Mesothelial cell of epicardium (in vitro differentiated cells): ENCODE data around the gene PTX4. TPM values are rescaled to one million over a fixed set of nuclear protein-coding genes. Genes with fewer than 3 reads are reported as not detected.

ENCODE experiments used
- DNase-seq, 2 experiments: peaks; one replicate each; pipeline ENCODE4 v3.0.0; 2021; ENCODE audit warnings: low spot score in 2 of 2; ENCODE audit not compliant: unreplicated experiment in 2 of 2
- H3K27ac Mint-ChIP-seq: 2 replicates; pipeline ENCODE4 v1.8.0; 2021; ENCODE audit warnings: mixed read lengths
- H3K27me3 Mint-ChIP-seq: 2 replicates; pipeline ENCODE4 v1.8.0; 2021; ENCODE audit warnings: low read depth, mixed read lengths
- H3K36me3 Mint-ChIP-seq: 2 replicates; pipeline ENCODE4 v1.8.0; 2021; ENCODE audit warnings: mixed read lengths
- H3K4me1 Mint-ChIP-seq: 2 replicates; pipeline ENCODE4 v1.8.0; 2021; ENCODE audit warnings: mixed read lengths
- H3K4me3 Mint-ChIP-seq: 2 replicates; pipeline ENCODE4 v1.8.0; 2021; ENCODE audit warnings: mild to moderate bottlenecking, moderate library complexity, mixed read lengths
- H3K9me3 Mint-ChIP-seq: 2 replicates; pipeline ENCODE4 v1.8.0; 2021; ENCODE audit warnings: mixed read lengths
- CTCF ChIP-seq: fragments of 200-600 bp; sonication (generic); IDR thresholded peaks from one replicate; pipeline ENCODE4 v1.5.0; 2021; ENCODE audit warnings: antibody characterized with exemption; ENCODE audit not compliant: unreplicated experiment
- total RNA-seq: library from RNA; stranded (reverse); gene quantifications from 3 replicates; pipeline ENCODE4 v1.2.1, GENCODE V29; 2021

PTX4 gene
- total RNA-seq, 1 donor from 2014 or later: not detected

GRCh38 chr16:1519831-1520230, 31.1 kb upstream of the PTX4 start:
- peaks cover 25% of the 10 kb centered on the region for H3K36me3 Mint-ChIP-seq
- no peak for DNase-seq
- H3K4me3 Mint-ChIP-seq: no peak overlapping the region
- peaks cover 7% of the 10 kb centered on the region for H3K9me3 Mint-ChIP-seq
- no peak for TF ChIP-seq CTCF
- H3K4me1 Mint-ChIP-seq: no peaks in the 10 kb centered on the region
- H3K27ac Mint-ChIP-seq: no peak overlapping the region
- H3K27me3 Mint-ChIP-seq: no peaks in the 10 kb centered on the region

- no peak for TF ChIP-seq CTCF
- H3K4me3 Mint-ChIP-seq: no peak overlapping the region
- H3K36me3 Mint-ChIP-seq: peaks cover 28% of the 10 kb centered on the region
- H3K9me3 Mint-ChIP-seq: peaks cover 12% of the 10 kb centered on the region
- no peaks in the 10 kb centered on the region for H3K4me1 Mint-ChIP-seq
- H3K27me3 Mint-ChIP-seq: no peaks in the 10 kb centered on the region
- DNase-seq: no peak
- no peak overlapping the region for H3K27ac Mint-ChIP-seq
Observed at GRCh38 chr16:1518626-1519135, 29.9 kb upstream of the PTX4 start.

- peaks cover 12% of the 10 kb centered on the region for H3K9me3 Mint-ChIP-seq
- no peak for DNase-seq
- no peaks in the 10 kb centered on the region for H3K27me3 Mint-ChIP-seq
- no peak overlapping the region for H3K27ac Mint-ChIP-seq
- H3K4me3 Mint-ChIP-seq: no peak overlapping the region
- TF ChIP-seq CTCF: no peak
- peaks cover 45% of the 10 kb centered on the region for H3K36me3 Mint-ChIP-seq
- no peaks in the 10 kb centered on the region for H3K4me1 Mint-ChIP-seq
Observed at GRCh38 chr16:1514507-1514906, 25.8 kb upstream of the PTX4 start.

- Mint-ChIP-seq H3K4me1 (no peaks in the 10 kb centered on the region), H3K4me3 (no peak overlapping the region), H3K9me3 (peaks cover 12% of the 10 kb centered on the region)
Observed at GRCh38 chr16:1512774-1513173, 24.0 kb upstream of the PTX4 start.

GRCh38 chr16:1511662-1512569, 23.2 kb upstream of the PTX4 start:
- no peak for TF ChIP-seq CTCF

More at GRCh38 chr16:1512774-1513173, 24.0 kb upstream of the PTX4 start:
- DNase-seq: no peak
- no peak for TF ChIP-seq CTCF
- Mint-ChIP-seq H3K27ac (no peak overlapping the region), H3K36me3 (peaks cover 42% of the 10 kb centered on the region), H3K27me3 (no peaks in the 10 kb centered on the region)

More at GRCh38 chr16:1511662-1512569, 23.2 kb upstream of the PTX4 start:
- peaks cover 42% of the 10 kb centered on the region for H3K36me3 Mint-ChIP-seq
- no peaks in the 10 kb centered on the region for H3K27me3 Mint-ChIP-seq
- H3K27ac Mint-ChIP-seq: no peak overlapping the region
- no peak overlapping the region for H3K4me3 Mint-ChIP-seq
- no peak for DNase-seq
- H3K9me3 Mint-ChIP-seq: peaks cover 12% of the 10 kb centered on the region
- no peaks in the 10 kb centered on the region for H3K4me1 Mint-ChIP-seq
